Measurements from ENCODE around the gene SLC25A29. TPM values are rescaled to one million over a fixed set of nuclear protein-coding genes. Genes with fewer than 3 reads are reported as not detected.
"Not testable (repeated sequence)": the region's sequence is repeated elsewhere in the genome, so short reads cannot be mapped to it uniquely, and the experiment has no call there.

SLC25A29 gene
- total RNA-seq, 1 donor from 2014 or later = 36.1 TPM

DNA sequence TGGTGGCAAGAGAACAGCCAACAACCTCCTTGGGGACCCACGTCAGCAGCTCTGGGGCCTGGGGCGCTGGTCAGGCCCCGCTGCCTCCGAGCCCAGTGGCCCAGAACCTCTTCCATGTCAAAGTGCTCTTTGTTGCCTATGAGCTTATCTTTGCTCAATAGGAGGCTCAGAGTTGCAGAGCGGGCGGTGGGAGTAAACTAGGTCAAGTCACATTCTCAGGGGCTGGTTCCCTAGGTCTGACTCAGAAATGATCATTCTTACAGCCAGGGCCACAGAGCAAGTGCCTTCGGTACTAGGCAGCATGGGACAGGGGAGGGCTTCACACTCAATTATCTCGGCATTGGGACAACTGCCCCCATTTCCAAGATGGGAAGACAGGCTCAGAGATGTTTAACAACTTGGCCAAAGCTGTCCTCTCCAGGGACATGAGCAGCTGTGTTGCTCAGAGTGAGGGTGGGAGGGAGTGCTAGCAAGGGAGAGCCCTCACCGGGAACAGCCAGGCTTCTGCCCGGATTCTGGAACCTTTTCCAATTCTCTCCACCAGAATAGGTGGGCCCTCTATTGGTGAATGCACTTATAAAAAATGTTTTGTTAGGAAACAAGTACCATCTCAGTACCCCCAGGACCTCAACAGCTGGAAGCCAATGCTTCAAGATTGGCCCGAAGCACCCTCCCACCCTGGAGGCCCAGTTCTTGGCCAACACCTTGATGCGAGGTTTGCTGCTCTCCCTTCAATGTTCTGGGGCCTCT lies 11.9 kb downstream of the SLC25A29 start:
- no peak for DNase-seq (ENCODE audit: low read depth, low spot score)

DNA sequence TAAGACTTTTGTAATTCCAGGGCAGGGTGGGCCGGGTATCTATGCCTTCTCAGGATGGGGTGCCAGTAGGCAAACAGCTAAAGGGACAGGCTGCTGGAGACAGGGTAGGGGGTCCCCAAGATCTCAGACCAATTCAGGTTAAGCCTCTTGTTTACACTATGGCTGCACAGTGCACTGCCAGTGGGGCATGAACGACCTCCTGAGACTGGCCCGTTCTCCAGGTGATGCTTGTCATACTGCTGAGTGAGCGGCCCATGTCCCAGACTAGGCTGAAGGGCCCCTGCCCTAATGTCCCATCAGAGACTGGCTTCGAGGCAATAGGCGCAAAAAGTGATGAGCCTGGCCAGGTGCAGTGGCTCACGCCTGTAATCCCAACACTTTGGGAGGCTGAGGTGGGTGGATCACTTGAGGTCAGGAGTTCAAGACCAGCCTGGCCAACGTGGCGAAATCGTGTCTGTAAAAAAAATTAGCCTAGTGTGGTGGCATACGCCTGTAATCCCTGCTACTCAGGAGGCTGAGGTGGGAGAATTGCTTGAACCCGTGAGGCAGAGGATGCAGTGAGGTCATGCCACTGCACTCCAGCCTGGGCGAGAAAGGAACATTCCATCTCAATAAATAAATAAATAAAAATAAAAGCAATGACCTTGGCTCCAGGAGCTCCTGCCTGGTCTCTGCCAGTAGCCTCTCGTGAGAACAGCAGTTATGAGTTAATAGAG lies 12.6 kb downstream of the SLC25A29 start:
- DNase-seq (ENCODE audit: low read depth, low spot score) = no peak

DNA sequence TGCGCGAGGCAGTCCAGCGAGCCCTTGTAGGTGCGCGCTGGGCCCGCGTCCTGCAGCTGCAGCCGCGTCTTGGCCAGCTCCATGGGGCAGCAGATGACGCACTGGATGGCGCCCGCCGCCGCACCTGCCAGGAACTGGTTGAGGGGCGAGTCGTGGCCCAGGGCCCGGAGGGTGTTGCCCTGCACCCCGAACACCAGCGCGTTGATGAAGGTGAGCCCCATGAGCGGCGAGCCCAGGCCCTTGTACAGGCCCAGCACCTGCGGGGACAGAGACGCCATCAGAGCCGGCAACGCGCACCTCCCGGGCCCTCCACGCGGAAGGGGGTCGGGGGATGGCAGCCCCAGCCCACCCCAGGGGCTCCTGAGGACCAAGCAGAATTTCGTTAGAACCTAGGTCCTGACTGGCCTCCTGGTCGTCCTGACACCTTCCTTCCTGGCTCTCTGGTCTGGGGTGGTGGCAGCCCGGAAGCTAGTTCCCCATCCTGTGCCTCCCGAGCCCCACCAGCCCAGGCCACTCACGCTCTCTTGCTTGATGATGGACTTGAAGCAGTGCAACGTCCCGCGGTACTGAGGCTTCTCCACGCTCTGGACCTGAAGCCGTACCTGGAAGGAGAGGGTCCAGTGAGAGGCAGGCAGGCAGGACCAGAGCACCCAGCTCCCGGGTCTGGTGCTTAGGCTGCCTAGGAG lies 13.3 kb downstream of the SLC25A29 start:
- no peak for DNase-seq (ENCODE audit: low read depth, low spot score)

DNA sequence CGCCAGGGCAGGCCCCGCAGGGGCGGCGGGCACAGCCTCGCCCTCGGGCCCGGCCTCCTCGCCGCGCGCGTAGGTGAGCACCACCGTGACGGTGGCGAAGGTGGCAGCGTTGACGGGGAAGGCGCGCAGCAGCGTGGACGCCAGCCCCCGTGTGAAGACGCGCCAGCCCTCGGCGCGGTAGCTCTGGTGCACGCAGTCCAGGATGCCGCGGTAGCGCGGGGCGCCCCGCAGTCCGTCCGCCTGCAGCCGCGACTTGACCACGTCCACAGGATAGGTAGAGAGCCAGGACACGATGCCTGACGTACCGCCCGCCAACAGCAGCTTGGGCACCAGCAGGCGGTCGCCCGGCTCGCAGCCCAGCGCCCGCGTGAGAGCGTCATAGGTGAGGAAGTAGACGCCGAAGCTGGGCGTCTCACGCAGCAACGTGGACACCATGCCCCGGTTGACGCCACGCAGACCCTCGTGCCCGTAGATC lies 13.9 kb downstream of the SLC25A29 start:
- DNase-seq (ENCODE audit: low read depth, low spot score) = no peak

DNA sequence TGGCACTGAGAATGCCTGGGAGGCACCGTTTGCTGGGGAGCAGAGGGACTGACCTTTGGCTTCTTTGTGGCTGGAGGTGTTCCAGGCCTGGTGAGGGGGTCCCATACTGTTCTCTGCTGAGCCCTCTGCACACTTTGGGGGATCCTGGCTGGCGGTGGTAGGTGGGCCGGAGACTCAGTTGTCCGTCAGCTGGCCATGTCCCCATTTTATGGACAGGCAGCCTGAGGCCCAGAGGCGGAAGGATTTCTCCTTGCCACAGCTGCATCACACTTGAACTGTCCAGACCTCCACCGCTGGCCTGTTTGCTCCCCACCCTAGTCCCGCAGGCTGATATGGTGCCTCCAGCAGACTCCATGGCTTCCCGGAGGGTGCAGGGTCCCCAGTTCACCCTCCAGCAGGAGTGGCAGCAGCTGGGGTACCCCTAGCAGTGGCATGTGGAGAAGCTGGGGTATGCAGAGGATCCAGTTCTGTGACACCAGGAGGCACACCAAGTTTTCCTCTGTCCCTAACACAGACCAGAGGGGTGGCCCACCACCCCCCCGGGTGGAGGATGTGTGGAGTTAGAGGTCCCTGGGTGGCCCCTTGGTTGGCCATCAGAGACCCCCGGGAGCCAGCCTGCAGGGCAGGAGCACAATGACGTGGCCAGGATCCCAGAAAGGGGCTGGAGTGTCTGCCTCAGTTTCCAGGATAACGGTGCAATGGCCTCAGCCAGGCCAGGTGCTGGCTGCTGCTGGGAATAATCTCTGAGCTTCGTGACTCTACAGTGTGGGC lies 14.8 kb downstream of the SLC25A29 start:
- no peak for DNase-seq (ENCODE audit: low read depth, low spot score)

DNA sequence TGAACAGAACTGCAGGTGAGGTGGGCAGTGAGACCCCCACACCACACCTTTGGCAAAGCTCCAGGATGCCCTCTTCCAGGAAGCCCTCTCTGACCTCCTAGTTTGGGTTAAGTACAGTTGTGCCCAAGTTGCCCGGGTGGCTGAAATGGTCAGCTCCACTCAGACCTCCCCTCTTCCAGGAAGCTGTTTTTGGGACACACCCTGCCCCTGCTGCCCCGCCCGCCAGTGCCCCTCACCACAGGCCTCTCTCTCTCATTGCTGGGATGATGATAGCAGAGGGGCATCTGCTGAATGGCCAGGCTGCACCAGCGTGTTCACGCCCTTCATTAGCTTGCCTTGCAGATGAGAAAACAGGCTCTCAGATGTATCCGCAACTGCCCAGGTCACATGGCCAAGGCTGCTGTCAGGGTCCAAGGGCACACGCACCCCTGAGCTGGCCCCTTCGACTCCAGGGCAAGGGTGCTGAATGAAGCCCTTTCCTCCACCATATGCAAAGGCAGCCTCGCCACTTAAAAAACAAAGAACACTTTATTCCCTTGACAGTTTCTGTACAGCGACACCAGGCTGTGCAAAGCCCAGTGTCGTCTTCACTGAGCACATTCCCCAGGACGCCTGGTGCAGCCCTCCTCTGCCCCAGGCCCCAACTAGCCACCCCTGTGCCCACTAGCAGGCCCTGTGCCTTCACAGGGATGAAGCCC lies 15.5 kb downstream of the SLC25A29 start:
- no peak for DNase-seq (ENCODE audit: low read depth, low spot score)

DNA sequence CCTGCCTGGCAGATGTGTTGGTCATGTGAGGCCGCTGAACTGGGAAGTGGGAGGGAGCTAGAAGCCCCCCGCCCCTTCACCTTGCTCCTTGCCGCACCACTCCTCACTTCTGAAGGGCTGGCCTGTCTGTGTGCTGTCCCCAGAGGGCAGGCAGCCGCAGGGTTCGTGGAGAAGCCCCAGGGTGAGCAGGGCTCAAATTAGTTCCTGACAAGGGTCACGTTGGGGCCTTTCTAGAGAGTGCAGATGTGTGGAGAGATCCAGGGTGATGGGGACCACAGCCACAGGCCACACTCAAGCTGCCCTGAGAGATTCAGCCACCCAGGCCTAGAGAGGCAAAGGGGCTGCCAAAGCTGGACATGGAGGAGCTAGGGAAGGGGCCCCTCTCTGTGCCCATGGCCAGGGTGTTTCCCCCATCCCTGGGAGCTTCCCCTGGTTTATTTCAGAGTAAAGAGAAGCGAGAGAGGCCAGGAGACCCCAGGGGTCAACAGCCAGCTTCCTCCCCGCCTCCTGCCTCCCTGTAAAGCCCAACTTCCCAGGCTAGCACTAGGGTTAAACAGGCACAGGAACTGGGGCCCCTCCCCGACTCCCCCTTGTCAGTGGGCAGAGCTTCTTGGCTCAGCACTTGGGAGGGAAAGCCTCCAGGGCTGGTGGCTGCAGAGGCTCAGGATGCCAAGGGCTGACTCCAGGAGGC lies 16.2 kb downstream of the SLC25A29 start:
- DNase-seq (ENCODE audit: low read depth, low spot score) = no peak

DNA sequence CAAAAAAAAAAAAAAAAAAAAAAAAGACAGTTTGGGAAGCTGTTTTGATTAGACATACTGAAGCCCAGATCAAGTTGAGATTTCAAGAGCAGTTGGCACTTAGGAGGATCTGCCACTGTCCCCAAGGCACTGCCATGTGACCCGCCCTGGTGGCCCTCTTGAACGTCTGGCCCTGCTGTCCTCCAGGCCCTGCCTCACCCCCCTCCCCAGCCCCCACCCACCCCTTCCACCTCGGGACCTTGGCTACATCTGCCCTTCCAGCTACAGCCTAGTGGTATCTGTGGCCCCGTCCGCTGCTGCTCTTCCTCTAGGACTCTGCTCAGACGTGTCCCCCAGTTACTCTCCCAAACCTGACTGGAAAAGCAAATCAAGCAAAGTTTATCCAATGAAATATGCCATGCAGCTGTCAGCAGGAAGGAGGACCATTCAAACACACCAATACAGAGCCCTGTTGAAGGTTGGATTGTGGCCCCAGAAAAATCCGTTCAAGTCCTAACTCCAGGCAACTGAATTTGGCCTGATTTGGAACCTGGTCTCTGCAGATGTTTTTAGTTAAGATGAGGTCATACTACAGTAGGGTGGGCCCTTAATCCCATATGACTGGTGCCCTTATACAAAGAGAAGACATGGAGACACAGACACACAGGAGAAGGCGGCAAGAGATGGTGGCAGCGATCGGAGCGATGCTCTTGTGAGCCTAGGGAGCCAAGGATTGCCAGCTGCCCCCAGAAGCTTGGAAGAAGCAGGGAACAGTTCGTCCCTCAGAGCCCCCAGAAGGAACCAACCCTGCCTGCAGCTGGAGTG lies 17.7 kb downstream of the SLC25A29 start:
- DNase-seq (ENCODE audit: low read depth, low spot score) = no peak

DNA sequence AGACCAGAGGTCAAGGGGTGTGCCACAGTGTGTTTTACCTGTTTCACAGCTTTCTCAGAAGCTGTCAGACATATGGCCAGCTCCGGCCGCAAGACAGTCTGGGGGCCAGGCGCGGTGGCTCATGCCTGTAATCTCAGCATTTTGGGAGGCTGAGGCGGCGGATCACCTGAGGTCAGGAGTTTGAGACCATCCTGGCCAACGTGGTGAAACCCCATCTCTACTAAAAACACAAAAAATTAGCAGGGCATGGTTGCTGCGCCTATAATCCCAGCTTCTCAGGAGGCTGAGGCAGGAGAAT lies 18.3 kb downstream of the SLC25A29 start:
- not testable (repeated sequence) for DNase-seq (ENCODE audit: low read depth, low spot score)

DNA sequence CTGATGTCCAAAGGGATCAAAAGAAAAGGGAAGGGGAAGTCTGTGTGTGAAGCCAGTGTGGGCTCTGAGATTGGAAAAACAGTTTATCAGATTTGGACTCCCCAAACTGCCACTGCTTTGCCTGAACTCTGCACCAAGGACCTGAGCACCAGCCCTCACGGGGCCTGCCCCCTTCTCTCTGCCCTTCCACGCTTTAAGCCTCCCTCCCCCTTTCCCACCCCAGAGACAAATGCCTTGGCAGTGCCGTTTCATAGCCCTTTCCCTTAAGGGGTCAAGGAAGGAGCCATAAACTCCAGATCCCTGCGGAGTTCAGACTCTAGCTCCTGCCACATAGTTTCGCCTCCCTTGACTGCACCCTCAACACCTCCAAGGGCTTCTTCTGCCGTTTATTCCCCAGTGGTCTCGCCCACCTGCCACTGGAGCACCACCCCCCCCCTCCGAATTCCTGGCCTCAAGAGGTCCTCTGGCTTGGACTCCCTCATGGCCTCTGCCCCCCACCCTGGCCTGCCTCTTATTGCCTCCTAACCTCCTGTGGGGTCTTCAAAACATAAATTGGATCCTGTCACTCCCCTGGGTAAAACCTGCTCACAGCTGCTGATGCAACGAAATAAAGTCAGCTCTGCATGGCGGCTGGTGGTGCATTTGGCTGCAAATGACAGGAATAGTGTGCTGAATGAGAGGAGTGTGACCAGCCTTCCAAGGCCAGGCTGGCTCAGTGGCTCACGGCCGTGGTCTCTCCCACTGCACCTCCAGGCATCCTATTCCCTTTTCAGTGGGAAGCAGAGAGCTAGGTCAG lies 18.8 kb downstream of the SLC25A29 start:
- no peak for DNase-seq (ENCODE audit: low read depth, low spot score)

DNA sequence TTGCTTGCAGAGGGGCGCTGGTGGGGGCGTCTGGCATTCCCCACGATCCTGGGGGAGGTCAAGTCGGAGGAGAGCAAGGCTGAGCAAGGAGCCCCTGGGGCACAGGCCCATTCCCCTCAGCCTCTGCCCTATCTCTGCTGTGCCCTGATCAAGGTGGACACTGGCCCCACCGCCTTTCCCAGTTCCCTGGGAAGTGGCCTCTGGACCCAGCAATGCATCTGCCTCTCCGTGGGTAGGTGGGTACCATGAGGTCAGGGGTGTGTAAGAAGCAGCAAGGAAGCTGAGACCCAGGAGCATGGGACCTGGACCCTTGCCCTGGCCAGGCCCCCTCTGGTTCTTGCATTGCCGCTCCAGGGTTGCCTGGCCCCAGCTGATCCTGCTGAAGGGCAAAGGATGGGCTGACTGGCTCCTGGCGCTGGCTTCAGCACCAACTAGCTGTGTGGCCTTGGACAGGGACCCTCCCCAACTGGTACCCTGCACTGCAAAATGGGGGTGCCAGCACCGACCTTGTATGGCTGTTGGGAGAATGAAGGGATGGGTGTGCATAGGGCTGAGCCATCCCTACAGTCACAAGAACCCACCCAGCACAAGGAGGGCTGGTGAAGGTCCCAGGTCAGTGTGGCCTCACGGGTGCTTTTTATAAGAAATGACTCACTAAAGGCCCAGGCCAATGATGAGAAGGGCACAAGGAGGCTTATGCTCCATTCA lies 19.6 kb downstream of the SLC25A29 start:
- no peak for DNase-seq (ENCODE audit: low read depth, low spot score)

DNA sequence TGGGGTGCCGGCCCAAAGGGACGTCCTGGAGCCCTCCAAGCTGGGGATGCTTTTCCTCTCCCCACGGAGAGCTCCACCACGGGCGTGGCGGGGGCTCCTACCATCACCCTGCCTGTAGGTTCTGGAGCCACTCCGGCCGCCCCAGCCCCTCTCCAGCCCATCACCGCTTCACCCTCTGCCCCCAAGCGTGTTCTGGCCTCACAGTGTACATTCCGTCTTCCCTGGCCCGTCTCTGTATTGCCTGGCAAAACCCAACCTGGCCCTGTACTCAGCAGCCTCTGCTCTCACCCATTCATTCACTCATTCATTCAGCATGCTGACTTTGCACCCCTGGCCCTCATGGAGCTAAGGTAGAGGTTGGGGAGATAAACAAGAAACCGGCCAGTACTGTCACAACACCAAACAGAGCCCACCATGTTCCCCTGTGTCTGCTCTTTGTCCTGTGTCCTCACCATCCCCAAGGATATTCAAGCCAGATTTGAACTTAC lies 20.3 kb downstream of the SLC25A29 start:
- DNase-seq (ENCODE audit: low read depth, low spot score) = no peak

DNA sequence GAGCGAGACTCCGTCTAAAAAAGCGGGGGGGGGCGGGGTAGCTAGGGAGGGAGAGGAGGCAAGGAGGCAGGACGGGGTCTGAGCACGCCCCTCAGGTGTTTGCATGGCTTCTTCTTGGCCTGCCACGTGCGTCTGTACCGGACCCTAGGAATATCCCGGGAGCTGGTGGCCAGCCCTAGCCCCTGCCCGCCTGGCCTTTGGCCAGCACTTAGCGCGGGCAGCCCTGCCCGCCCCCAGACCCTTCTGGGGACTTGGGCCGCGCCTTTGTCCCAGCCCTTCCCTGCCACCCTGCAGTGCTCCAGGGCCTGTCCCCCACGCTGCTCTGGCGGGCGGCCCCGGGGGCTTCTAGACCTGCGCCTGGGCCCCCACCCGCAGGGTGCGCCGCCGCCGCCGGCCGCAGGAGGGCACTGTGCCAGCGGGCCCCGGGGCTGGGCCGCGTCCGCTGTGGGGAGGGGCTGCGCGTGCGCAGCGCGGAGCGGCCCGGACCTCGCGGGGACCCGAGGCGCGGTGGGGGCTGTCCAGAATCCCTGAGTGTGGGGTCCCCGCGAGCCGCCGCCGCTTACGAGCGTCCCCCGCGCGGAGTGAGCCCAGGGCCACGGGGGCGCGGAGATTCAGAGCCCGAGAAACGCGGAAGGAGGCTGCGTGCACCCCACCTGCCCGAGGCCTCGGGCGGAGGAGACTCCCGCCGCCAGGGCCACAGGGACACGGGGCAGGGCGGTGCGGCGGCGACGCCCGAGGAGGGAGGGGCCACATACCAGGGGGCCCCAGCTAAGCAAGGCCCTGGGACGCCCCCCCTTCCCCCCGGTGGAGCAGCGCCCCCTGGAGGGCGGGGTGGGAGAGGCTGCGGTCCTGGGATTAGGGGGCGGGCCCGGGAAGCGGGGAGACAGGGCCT lies 21.0 kb downstream of the SLC25A29 start:
- DNase-seq (ENCODE audit: low read depth, low spot score) = no peak

DNA sequence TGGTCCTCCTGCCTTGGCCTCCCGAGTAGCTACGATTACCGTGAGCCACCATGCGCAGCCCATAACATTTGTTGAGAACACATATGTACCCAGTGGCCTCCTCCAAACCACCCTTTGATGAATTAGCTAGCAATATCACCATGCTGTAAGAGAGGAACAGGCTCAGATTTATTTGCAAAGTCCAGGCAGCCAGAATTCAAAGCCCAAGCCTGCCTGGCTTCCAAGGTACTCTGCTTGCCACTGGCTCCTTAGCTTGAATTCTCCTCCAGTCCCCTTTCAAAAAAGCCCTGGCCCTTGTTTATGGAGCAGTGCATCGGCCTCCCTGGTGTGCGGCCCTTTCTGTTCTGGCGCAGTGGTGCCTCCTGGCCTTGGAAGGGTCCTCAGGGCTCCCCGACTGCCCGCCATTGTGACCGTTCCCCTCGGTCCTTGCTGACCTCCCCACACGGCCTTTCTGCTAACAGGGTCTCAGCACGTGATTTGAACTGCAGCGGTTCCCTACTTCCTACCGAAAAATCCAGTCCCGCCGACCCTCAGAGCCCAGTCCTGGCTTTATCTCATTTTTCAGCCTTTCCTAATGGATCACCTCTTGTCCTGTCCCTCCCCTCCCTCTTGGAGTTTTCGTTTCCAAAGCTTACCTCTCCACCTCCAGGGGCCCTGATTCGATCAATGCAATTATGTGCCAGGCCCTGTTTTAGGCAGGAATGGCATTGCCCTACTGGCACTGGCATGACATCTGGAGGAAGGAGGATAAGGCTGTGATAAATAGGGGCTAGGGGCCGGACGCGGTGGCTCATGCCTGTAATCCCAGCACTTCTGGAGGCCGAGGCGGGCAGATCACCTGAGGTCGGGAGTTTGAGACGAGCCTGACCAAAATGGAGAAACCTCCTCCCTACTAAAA lies 22.0 kb downstream of the SLC25A29 start:
- no peak for DNase-seq (ENCODE audit: low read depth, low spot score)

DNA sequence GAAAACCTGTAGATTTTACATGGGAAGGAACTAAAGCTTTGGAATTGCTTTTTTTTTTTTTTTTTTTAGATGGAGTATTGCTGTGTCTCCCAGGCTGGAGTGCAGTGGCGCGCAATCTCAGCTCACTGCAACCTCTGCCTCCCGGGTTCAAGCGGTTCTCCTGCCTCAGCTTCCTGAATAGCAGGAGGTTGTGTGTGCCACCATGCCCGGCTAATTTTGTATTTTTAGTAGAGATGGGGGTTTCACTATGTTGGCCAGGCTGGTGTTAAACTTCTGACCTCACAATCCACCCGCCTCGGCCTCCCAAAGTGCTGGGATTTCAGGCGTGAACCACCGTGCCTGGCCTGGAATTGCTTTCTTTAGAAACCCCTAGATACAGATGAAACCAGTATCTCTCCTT lies 22.8 kb downstream of the SLC25A29 start:
- not testable (repeated sequence) for DNase-seq (ENCODE audit: low read depth, low spot score)
